ENCODE results near the gene RNF167.
A peak's percentile ranks its signal among the peaks of the same experiment; 100 is the strongest.

The RNF167 gene

GRCh38 chr17:4939796-4940554 is at the start of gene RNF167, which contains the start of gene SLC25A11:
Gene RNF167, plus strand, starts transcription at chr17:4940268. Its CDS starts 642 bp downstream, at chr17:4940910.
Gene SLC25A11, minus strand, starts transcription at chr17:4940046. Its CDS starts 136 bp downstream, at chr17:4939910.
- peak; percentile 79 to 91 for DNase-seq (ENCODE audit: low read depth in 2 of 2, low spot score in 1 of 2)

DNA sequence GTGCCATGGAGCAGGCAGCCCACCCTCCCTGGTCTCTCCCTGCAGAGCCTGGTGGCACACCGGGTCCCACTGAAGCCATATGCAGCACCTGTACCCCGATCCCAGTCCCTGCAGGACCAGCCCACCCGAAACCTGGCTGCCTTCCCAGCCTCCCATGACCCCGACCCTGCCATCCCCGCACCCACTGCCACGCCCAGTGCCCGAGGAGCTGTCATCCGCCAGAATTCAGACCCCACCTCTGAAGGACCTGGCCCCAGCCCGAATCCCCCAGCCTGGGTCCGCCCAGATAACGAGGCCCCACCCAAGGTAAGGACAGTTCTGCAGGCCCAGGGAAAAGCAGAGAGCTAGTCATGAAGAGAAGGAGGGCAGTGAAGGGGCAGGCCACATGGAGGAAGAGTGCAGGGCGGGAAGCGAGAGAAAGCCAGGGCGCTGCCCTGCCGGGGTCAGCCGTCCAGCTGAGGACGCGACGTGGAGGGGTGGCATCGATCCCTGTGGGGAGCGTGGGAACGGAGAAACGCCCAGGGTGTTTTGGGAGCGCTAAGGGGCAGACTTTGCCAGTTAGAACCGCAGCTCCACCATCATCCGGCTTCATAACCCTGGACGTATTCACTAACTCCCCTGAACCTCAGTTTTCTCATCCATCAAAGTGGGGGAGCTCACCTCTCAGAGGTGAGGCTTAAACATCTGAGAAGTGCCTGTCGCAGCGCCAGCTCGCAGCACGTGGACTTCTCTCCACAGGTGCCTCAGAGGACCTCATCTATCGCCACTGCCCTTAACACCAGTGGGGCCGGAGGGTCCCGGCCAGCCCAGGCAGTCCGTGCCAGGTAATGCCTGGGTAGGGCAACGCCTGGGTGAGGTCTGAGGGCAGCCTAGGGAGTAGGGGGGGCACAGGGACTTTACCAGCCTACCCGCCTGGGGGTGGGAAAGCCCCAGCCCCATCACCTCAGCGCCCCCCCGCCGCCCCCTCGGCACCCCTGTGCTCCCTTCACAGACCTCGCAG is 48.4 kb upstream of the RNF167 start:
- no peak for DNase-seq (ENCODE audit: low read depth in 2 of 2, low spot score in 1 of 2)

- no peak for DNase-seq (ENCODE audit: low read depth in 2 of 2, low spot score in 1 of 2)
These were observed 47.4 kb upstream of the RNF167 start for GRCh38 chr17:4892499-4893221.

GRCh38 chr17:4893272-4893671 is 46.8 kb upstream of the RNF167 start:
- no peak for DNase-seq (ENCODE audit: low read depth in 2 of 2, low spot score in 1 of 2)

DNA sequence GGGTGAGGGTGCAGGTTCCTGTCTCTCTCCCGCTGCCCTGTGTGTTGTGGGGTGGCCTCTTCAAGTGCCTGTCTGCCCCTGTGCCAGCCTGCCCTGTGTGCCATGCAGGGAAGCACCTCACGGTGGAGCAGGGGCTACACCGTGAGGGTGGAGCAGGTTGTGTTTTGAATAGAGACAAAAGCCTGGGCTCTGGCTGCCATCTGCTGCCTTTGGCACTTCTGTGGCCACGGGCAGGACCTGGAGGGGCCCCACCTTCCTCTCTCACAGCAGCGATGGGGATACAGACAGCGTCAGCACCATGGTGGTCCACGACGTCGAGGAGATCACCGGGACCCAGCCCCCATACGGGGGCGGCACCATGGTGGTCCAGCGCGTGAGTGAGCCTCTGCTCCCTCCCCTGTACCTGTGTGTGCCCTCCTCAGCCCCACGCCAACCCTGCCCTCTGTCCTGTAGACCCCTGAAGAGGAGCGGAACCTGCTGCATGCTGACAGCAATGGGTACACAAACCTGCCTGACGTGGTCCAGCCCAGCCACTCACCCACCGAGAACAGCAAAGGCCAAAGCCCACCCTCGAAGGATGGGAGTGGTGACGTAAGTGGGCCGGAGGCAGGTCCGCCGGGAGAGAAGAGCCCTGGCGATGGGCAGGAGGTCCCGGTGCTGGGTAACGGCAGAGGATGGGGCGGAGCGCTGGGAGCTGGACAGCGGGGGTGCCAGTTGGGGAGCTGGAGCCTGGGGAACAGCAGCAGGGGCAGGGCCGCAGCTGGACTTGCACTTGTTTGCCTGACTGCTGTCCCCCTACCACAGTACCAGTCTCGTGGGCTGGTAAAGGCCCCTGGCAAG is 46.1 kb upstream of the RNF167 start:
- DNase-seq (ENCODE audit: low read depth in 2 of 2, low spot score in 1 of 2), result no peak

DNA sequence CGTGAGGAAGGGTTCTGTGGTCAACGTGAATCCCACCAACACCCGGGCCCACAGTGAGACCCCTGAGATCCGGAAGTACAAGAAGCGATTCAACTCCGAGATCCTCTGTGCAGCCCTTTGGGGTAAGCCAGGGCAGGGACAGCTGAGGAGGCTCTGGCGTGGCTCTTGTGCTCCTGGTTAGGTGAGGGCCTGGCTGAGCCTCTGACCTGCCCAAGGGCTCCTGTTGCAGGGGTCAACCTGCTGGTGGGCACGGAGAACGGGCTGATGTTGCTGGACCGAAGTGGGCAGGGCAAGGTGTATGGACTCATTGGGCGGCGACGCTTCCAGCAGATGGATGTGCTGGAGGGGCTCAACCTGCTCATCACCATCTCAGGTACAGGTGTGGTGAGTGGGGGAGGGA is 44.9 kb upstream of the RNF167 start:
- DNase-seq (ENCODE audit: low read depth in 2 of 2, low spot score in 1 of 2), result no peak

GRCh38 chr17:4895657-4896331 is 44.3 kb upstream of the RNF167 start:
- no peak for DNase-seq (ENCODE audit: low read depth in 2 of 2, low spot score in 1 of 2)

DNA sequence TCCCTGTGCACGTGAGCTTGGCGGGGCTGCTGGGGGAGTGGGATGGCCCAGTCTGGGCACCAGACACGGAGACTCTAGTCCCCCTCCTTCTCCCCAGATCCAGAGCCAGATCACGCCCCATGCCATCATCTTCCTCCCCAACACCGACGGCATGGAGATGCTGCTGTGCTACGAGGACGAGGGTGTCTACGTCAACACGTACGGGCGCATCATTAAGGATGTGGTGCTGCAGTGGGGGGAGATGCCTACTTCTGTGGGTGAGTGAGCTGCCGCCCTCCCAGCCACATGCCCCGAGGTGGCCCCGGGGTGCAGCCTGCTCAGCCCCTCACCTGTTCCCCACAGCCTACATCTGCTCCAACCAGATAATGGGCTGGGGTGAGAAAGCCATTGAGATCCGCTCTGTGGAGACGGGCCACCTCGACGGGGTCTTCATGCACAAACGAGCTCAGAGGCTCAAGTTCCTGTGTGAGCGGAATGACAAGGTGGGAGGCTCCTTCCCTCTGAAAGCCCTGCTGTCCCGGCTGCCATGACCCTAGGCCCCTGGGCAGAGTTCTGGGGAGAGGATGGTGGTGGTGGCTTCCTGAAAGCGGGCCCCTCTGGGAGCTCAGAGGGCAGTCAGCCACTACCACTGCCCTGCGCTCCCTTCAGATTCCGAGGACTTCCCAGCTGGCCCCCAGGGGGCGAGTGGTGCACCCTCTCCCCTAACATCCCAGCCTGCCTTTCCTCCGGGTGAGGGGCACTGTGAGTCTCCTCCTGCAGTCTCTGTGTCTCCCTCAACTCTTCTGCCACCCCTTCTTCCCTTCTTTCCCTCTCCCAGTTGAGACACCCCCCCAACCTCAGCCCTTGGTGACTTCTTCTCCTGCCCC is 43.5 kb upstream of the RNF167 start:
- DNase-seq (ENCODE audit: low read depth in 2 of 2, low spot score in 1 of 2), result no peak

- no peak for DNase-seq (ENCODE audit: low read depth in 2 of 2, low spot score in 1 of 2)
These were observed 42.8 kb upstream of the RNF167 start for GRCh38 chr17:4897198-4897687.

DNA sequence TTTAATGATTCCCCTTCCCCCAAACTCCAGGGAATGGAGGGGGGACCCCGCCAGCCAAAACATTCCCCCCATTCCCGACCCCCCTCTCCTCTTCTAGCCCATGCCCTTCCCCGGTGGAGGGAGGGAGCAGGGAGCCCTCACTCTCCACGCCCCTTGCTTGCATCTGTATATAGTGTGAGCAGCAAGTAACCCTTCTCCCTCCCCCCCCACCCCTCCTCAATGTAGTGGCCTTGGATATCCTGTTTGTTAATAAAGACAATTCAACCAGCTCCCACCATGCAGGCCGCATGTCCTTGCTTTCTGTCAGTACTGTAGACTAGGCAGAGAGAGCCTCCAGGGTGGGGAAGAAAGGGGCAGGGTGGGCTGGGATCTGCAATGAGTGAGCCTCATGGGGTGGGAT is 42.3 kb upstream of the RNF167 start:
- DNase-seq (ENCODE audit: low read depth in 2 of 2, low spot score in 1 of 2), result no peak

DNA sequence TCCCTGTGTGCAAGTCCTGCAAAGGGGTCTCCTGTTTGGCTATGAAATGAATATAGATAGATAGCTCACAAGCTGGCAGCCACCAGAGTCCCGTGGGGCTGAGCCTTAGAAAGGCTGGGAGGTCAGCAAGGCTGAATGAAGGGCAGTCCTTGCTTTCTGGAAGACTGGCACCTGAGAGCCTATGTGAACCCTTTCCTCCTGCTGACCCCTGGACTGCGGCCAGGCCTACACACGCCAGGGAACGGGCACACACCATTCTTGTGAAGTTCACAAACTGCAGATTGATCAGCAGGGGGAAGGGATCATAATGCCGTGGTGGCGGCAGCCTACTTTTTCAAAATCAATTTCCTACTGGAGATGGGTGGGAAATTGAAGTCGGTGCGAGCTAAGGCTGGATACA is 41.7 kb upstream of the RNF167 start:
- DNase-seq (ENCODE audit: low read depth in 2 of 2, low spot score in 1 of 2), result no peak

GRCh38 chr17:4898927-4899326 is 41.1 kb upstream of the RNF167 start:
- no peak for DNase-seq (ENCODE audit: low read depth in 2 of 2, low spot score in 1 of 2)

GRCh38 chr17:4899341-4900230 is 40.5 kb upstream of the RNF167 start, which contains the start of gene C17orf107:
Gene C17orf107, plus strand, starts transcription at chr17:4899536. Its CDS starts 227 bp downstream, at chr17:4899763.
- peak; percentile 93 to 95 for DNase-seq (ENCODE audit: low read depth in 2 of 2, low spot score in 1 of 2)

- DNase-seq (ENCODE audit: low read depth in 2 of 2, low spot score in 1 of 2), result peak in 1 of 2 donors; percentile 24
These were observed 39.6 kb upstream of the RNF167 start for GRCh38 chr17:4900231-4901107.

DNA sequence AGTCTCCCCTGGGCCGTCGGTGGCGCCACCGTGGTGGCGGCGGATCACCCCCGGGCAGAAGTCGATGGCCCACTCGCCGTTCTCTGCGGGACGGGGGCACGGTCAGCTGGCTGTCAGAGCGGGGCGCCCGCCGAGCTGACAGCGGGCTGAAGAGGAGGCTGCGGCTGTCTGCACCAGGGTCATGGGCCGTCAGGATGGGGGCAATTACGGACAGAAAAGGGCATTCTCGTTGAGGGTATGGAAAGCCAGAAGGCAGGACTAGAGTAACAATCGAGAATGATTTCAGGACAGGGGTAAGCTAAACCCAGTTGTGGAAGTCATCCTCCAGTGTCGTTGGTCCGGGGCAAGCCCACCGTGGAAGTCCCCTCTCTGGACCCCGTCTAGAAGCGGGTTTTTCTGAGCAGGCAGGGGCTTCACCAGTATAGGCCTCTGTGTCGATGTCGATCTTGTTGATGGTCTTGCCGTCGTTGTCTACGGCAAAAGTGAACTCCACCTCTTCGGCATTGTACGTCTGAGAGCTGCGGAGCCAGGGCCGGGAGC is 38.9 kb upstream of the RNF167 start:
- no peak for DNase-seq (ENCODE audit: low read depth in 2 of 2, low spot score in 1 of 2)

- DNase-seq (ENCODE audit: low read depth in 2 of 2, low spot score in 1 of 2), result no peak
These were observed 38.3 kb upstream of the RNF167 start for GRCh38 chr17:4901648-4902344.
